GM23248 (cell line): ENCODE measurements around the gene MTREX. TPM values are rescaled to one million over a fixed set of nuclear protein-coding genes. Genes with fewer than 3 reads are reported as not detected.

ENCODE experiments used
- DNase-seq: peaks from one replicate; pipeline ENCODE4 v3.0.0-alpha.2; 2015
- H2AFZ ChIP-seq: fragments of 200-600 bp; sonication (generic); 2 replicates; pipeline ENCODE4 v1.6.1; 2016; ENCODE audit warnings: antibody characterized with exemption
- H3F3A ChIP-seq: fragments of 200-600 bp; sonication (generic); 2 replicates; pipeline ENCODE4 v1.6.1; 2016; ENCODE audit warnings: mild to moderate bottlenecking, antibody characterized with exemption, mixed run types; ENCODE audit not compliant: insufficient read depth
- H3K27ac ChIP-seq: fragments of 200-600 bp; sonication (generic); 2 replicates; pipeline ENCODE4 v1.5.1; 2016; ENCODE audit warnings: mild to moderate bottlenecking
- H3K27me3 ChIP-seq: fragments of 200-600 bp; sonication (generic); replicated peaks from 2 replicates; pipeline ENCODE4 v1.6.1; 2016; ENCODE audit warnings: mild to moderate bottlenecking; ENCODE audit not compliant: insufficient read depth
- H3K36me3 ChIP-seq: fragments of 200-600 bp; sonication (generic); 2 replicates; pipeline ENCODE4 v1.6.1; 2016; ENCODE audit warnings: low read depth, mild to moderate bottlenecking
- H3K4me1 ChIP-seq: fragments of 200-600 bp; sonication (generic); 2 replicates; pipeline ENCODE4 v1.6.1; 2016; ENCODE audit warnings: mild to moderate bottlenecking; ENCODE audit not compliant: insufficient read depth
- H3K4me2 ChIP-seq: fragments of 200-600 bp; sonication (generic); one replicate; pipeline ENCODE4 v1.6.1; 2016; ENCODE audit warnings: mild to moderate bottlenecking; ENCODE audit not compliant: unreplicated experiment
- H3K4me3 ChIP-seq: fragments of 200-600 bp; sonication (generic); 2 replicates; pipeline ENCODE4 v1.5.1; 2016; ENCODE audit warnings: mild to moderate bottlenecking
- H3K79me2 ChIP-seq: fragments of 200-600 bp; sonication (generic); 2 replicates; pipeline ENCODE4 v1.6.1; 2016; ENCODE audit warnings: mild to moderate bottlenecking; ENCODE audit not compliant: insufficient read depth
- H3K9ac ChIP-seq: fragments of 200-600 bp; sonication (generic); 2 replicates; pipeline ENCODE4 v1.6.1; 2016; ENCODE audit warnings: mild to moderate bottlenecking
- H3K9me2 ChIP-seq: fragments of 200-600 bp; sonication (generic); 2 replicates; pipeline ENCODE4 v1.6.1; 2016; ENCODE audit warnings: mixed run types, mild to moderate bottlenecking, moderate library complexity; ENCODE audit not compliant: insufficient read depth
- H3K9me3 ChIP-seq: fragments of 200-600 bp; sonication (generic); one replicate; pipeline ENCODE4 v1.6.1; 2017; ENCODE audit warnings: low read depth
- H4K20me1 ChIP-seq: fragments of 200-600 bp; sonication (generic); 2 replicates; pipeline ENCODE4 v1.6.0; 2016; ENCODE audit not compliant: insufficient read depth
- EZH2 ChIP-seq: fragments of 200-600 bp; sonication (generic); IDR thresholded peaks from 2 replicates; pipeline ENCODE4 v1.6.1; 2018; ENCODE audit warnings: antibody characterized with exemption, mild to moderate bottlenecking; ENCODE audit not compliant: insufficient read depth, poor library complexity, severe bottlenecking
- EZH2phosphoT487 ChIP-seq: fragments of 200-600 bp; sonication (generic); IDR thresholded peaks from 2 replicates; pipeline ENCODE4 v1.6.1; 2018; ENCODE audit warnings: antibody characterized with exemption, moderate library complexity, mild to moderate bottlenecking, low read depth; ENCODE audit not compliant: insufficient read depth
- WGBS, 2 experiments: methylation state at CpG; one replicate each; pipeline ENCODE4 v1.1.6; 2015 to 2017; ENCODE audit warnings: low lambda C conversion rate in 2 of 2, low coverage in 1 of 2; ENCODE audit errors: missing lambda C conversion rate in 2 of 2; 5-methylcytosine and 5-hydroxymethylcytosine counted together
- in situ Hi-C: fragments of 300-500 bp; cut with MboI; formaldehyde crosslinking; loops from 2 replicates; pipeline ENCODE4 v1.15.0; 2020
- polyA plus RNA-seq: library from polyadenylated mRNA; unstranded; fragments of >200 nt; fragmentation: Nextera tagmentation; extraction: Ambion mirVana; gene quantifications from 2 replicates; pipeline ENCODE4 v1.2.1, GENCODE V29; 2016
- total RNA-seq: library from RNA; depleted of rRNA; stranded (reverse); fragments of >200 nt; shearing (Covaris generic); gene quantifications from 2 replicates; pipeline ENCODE4 v1.2.3, GENCODE V29; 2014; rRNA removed

The MTREX gene
- total and polyA plus RNA-seq, 2 experiments from 2014 or later, result 26.4 to 41.4 TPM

DNA sequence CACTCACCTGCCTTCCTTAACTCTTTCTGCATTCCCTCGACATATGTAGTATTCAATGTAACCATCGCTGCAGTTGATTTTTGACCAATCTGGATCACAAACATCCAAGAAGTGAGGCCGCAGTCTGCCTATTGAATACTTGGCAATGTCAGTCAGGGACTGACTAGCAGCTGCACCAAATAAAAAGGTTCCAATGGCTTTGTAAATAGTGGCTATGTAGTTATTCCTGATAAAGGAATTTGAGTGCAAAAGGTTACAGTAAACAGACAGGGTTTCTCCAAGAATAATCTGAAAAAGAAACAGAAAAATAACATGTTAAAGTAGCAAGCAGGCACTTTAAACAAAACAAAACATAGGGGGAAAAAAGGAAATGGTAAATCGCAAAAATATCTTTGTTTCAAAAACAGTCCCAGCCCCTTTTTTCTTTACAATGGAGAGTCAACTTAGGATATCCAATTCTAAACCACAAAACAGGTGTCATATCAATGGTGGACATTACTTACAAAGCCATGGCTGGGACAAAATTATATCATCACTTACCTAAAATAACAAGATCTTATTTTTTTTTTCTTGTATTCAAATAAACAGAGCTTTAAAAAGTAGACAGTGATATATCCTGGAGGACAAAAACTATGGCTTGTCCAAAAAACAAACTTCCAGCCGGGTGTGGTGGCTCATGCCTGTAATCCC is 160.2 kb downstream of the MTREX start:
- Histone ChIP-seq H3K27me3 (no peaks in the 10 kb centered on the region), H2AFZ (no peak overlapping the region), H3K9me3 (no peaks in the 10 kb centered on the region), H3K9ac (no peak overlapping the region), H3K27ac (no peak overlapping the region), H3K4me1 (no peaks in the 10 kb centered on the region), H3K9me2 (no peaks in the 10 kb centered on the region), H3K36me3 (peaks cover 11% of the 10 kb centered on the region; the same call in 1 of the 2 replicates), H4K20me1 (no peaks in the 10 kb centered on the region), H3F3A (no peaks in the 10 kb centered on the region), H3K4me2 (no peak overlapping the region), H3K4me3 (no peak overlapping the region), H3K79me2 (no peaks in the 10 kb centered on the region)
- DNase-seq, result no peak
- TF ChIP-seq EZH2 (no peak), EZH2phosphoT487 (no peak)
- WGBS, 2 experiments, result 80 to 81% methylated on average over 5 of the region's 5 CpGs
- in situ Hi-C loops, result no loop called here

GRCh38 chr5:55469839-55470238 is 162.1 kb downstream of the MTREX start:
- Histone ChIP-seq H3K4me3 (no peak overlapping the region), H3K9me2 (no peaks in the 10 kb centered on the region), H3K36me3 (peaks cover 11% of the 10 kb centered on the region; the same call in 1 of the 2 replicates), H3K27me3 (no peaks in the 10 kb centered on the region), H3K9me3 (no peaks in the 10 kb centered on the region), H2AFZ (no peak overlapping the region), H4K20me1 (no peaks in the 10 kb centered on the region), H3F3A (no peaks in the 10 kb centered on the region), H3K9ac (no peak overlapping the region), H3K4me1 (no peaks in the 10 kb centered on the region), H3K27ac (no peak overlapping the region), H3K4me2 (no peak overlapping the region), H3K79me2 (peaks cover 9% of the 10 kb centered on the region)
- no peak for TF ChIP-seq EZH2phosphoT487
- TF ChIP-seq EZH2, result no peak
- in situ Hi-C loops, result no loop called here
- DNase-seq, result no peak

DNA sequence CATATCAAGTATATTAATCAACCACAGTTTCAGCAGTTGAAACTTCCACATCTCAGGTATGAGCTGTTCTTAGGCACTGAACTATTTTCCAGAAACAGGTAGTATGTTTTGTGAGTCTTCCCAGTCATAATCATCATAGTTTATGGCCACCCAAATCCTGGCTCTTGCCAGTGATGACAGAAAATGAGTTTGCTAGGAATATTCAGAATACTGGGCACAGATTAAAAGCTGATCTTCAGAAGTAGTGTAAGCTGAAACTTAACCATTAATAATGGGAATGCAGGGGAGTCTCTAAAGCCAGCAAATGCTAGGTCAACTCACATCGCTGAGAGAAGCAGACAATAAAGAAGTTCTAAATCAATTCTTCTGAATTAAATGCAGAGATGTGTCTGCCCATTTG is 162.5 kb downstream of the MTREX start:
- Histone ChIP-seq H3K9ac (no peak overlapping the region), H3K4me1 (no peaks in the 10 kb centered on the region), H3K9me2 (no peaks in the 10 kb centered on the region), H3K79me2 (peaks cover 13% of the 10 kb centered on the region), H3K27ac (no peak overlapping the region), H3K36me3 (peaks cover 11% of the 10 kb centered on the region; the same call in 1 of the 2 replicates), H3F3A (no peaks in the 10 kb centered on the region), H3K4me2 (no peak overlapping the region), H2AFZ (no peak overlapping the region), H3K9me3 (no peaks in the 10 kb centered on the region), H4K20me1 (no peaks in the 10 kb centered on the region), H3K27me3 (no peaks in the 10 kb centered on the region), H3K4me3 (no peak overlapping the region)
- DNase-seq, result no peak
- 95 to 100% methylated on average over 1 of the region's 1 CpG for WGBS, 2 experiments
- TF ChIP-seq EZH2phosphoT487 (no peak), EZH2 (no peak)
- in situ Hi-C loops, result no loop called here

- H2AFZ ChIP-seq, result no peak overlapping the region
- 96 to 100% methylated on average over 1 of the region's 1 CpG for WGBS, 2 experiments
- no peaks in the 10 kb centered on the region for H3F3A ChIP-seq
- H3K9me2 ChIP-seq, result no peaks in the 10 kb centered on the region
- DNase-seq, result no peak
- H3K79me2 ChIP-seq, result peaks cover 17% of the 10 kb centered on the region
- 0 out of 2 replicates have a peak, but pooled peaks cover 4% of the 10 kb centered on the region for H3K36me3 ChIP-seq
- H3K4me2 ChIP-seq, result no peak overlapping the region
- H3K9me3 ChIP-seq, result no peaks in the 10 kb centered on the region
- TF ChIP-seq EZH2phosphoT487 (no peak), EZH2 (no peak)
- H3K9ac ChIP-seq, result no peak overlapping the region
- H3K4me1 ChIP-seq, result 0 out of 2 replicates have a peak, but pooled peaks cover under 1% of the 10 kb centered on the region
- H3K4me3 ChIP-seq, result no peak overlapping the region
- H4K20me1 ChIP-seq, result no peaks in the 10 kb centered on the region
- in situ Hi-C loops, result no loop called here
- H3K27me3 ChIP-seq, result no peaks in the 10 kb centered on the region
- no peak overlapping the region for H3K27ac ChIP-seq
Observed at GRCh38 chr5:55471468-55471867, 163.7 kb downstream of the MTREX start.

- TF ChIP-seq EZH2, result no peak
- Histone ChIP-seq H3K27ac (no peak overlapping the region), H3K27me3 (no peaks in the 10 kb centered on the region), H3K36me3 (0 out of 2 replicates have a peak, but pooled peaks cover 3% of the 10 kb centered on the region), H3K9me3 (no peaks in the 10 kb centered on the region), H3K79me2 (peaks cover 22% of the 10 kb centered on the region), H3K9ac (no peak overlapping the region), H3K4me2 (no peak overlapping the region), H2AFZ (no peak overlapping the region), H3K4me1 (0 out of 2 replicates have a peak, but pooled peaks cover 6% of the 10 kb centered on the region), H3K4me3 (no peak overlapping the region), H3K9me2 (no peaks in the 10 kb centered on the region), H3F3A (no peaks in the 10 kb centered on the region), H4K20me1 (no peaks in the 10 kb centered on the region)
- no peak for DNase-seq
- in situ Hi-C loops, result no loop called here
- 61 to 75% methylated on average over 1 of the region's 1 CpG for WGBS, 2 experiments
Observed at GRCh38 chr5:55472642-55473041, 164.9 kb downstream of the MTREX start.

Other genes with a start within 250 kb of the MTREX start
- not detected in 2 replicates for gene GZMA, start 205.3 kb upstream of the MTREX start, total RNA-seq
- gene GZMA, start 205.3 kb upstream of the MTREX start, polyA plus RNA-seq, result not detected in 2 replicates
- 233 and 241 TPM in 2 replicates for gene GPX8, start 147.8 kb upstream of the MTREX start, total RNA-seq
- gene GPX8, start 147.8 kb upstream of the MTREX start, polyA plus RNA-seq, result 235 and 237 TPM in 2 replicates
- gene CDC20B, start 134.8 kb upstream of the MTREX start, total RNA-seq, result not detected in 2 replicates
- gene CDC20B, start 134.8 kb upstream of the MTREX start, polyA plus RNA-seq, result 0.20 TPM in 1 of 2 replicates, not detected in the other
- not detected in 2 replicates for gene MCIDAS, start 80.7 kb upstream of the MTREX start, total RNA-seq
- not detected in 2 replicates for gene MCIDAS, start 80.7 kb upstream of the MTREX start, polyA plus RNA-seq
- gene CCNO, start 74.4 kb upstream of the MTREX start, total RNA-seq, result 3.3 TPM in 1 of 2 replicates, not detected in the other
- gene CCNO, start 74.4 kb upstream of the MTREX start, polyA plus RNA-seq, result 1.7 and 1.9 TPM in 2 replicates
- 33.6 and 35.8 TPM in 2 replicates for gene DHX29, start 295 bp upstream of the MTREX start, total RNA-seq
- gene DHX29, start 295 bp upstream of the MTREX start, polyA plus RNA-seq, result 65.6 and 70.2 TPM in 2 replicates
- 65.1 and 78.6 TPM in 2 replicates for gene PLPP1, start 227.0 kb downstream of the MTREX start, total RNA-seq
- 58.1 and 63.5 TPM in 2 replicates for gene PLPP1, start 227.0 kb downstream of the MTREX start, polyA plus RNA-seq